Loucy (cell line): ENCODE results near the gene AGBL5.

Experiments used
- H2AFZ ChIP-seq: fragments of 200-600 bp; sonication (generic); 2 replicates; pipeline ENCODE4 v1.6.0; 2016; ENCODE audit warnings: antibody characterized with exemption, mild to moderate bottlenecking, low read length, moderate library complexity
- H3F3A ChIP-seq: fragments of 200-600 bp; 2 replicates; pipeline ENCODE4 v1.6.0; 2016; ENCODE audit warnings: antibody characterized with exemption, low read depth, mild to moderate bottlenecking
- H3K27me3 ChIP-seq: fragments of 200-600 bp; sonication (generic); 2 replicates; pipeline ENCODE4 v1.6.1; 2014; ENCODE audit warnings: low read length, mild to moderate bottlenecking; ENCODE audit not compliant: insufficient read depth, poor library complexity, severe bottlenecking
- H3K36me3 ChIP-seq: fragments of 200-600 bp; sonication (generic); 2 replicates; pipeline ENCODE4 v1.6.1; 2016; ENCODE audit warnings: low read length; ENCODE audit not compliant: insufficient read depth
- H3K4me1 ChIP-seq: fragments of 200-600 bp; sonication (generic); 2 replicates; pipeline ENCODE4 v1.5.1; 2014; ENCODE audit warnings: low read length, mild to moderate bottlenecking; ENCODE audit not compliant: insufficient read depth, poor library complexity, severe bottlenecking
- H3K4me2 ChIP-seq: fragments of 200-600 bp; sonication (generic); 2 replicates; pipeline ENCODE4 v1.6.0; 2014; ENCODE audit warnings: antibody characterized with exemption, low read length, low read depth, mild to moderate bottlenecking; ENCODE audit not compliant: poor library complexity, severe bottlenecking
- H3K4me3 ChIP-seq: fragments of 200-600 bp; sonication (generic); 2 replicates; pipeline ENCODE4 v1.5.1; 2014; ENCODE audit warnings: low read length, mild to moderate bottlenecking, mixed read lengths; ENCODE audit not compliant: poor library complexity, severe bottlenecking
- H3K79me2 ChIP-seq: fragments of 200-600 bp; sonication (generic); 2 replicates; pipeline ENCODE4 v1.6.1; 2014; ENCODE audit warnings: low read length; ENCODE audit not compliant: insufficient read depth
- H3K9ac ChIP-seq: fragments of 200-600 bp; sonication (generic); 2 replicates; pipeline ENCODE4 v1.6.0; 2014; ENCODE audit warnings: mild to moderate bottlenecking, low read depth, low read length, moderate library complexity; ENCODE audit not compliant: poor library complexity, severe bottlenecking
- H3K9me2 ChIP-seq: fragments of 200-600 bp; sonication (generic); replicated peaks from 2 replicates; pipeline ENCODE4 v1.6.1; 2016; ENCODE audit warnings: low read depth, low read length, mixed read lengths
- H3K9me3 ChIP-seq: fragments of 200-600 bp; sonication (generic); 2 replicates; pipeline ENCODE4 v1.6.1; 2014; ENCODE audit warnings: mild to moderate bottlenecking, antibody characterized with exemption, low read length, low read depth; ENCODE audit not compliant: insufficient read depth
- H4K20me1 ChIP-seq: fragments of 200-600 bp; sonication (generic); 2 replicates; pipeline ENCODE4 v1.6.0; 2014; ENCODE audit warnings: antibody characterized with exemption, low read length, mild to moderate bottlenecking; ENCODE audit not compliant: insufficient read depth, poor library complexity, severe bottlenecking
- CTCF ChIP-seq: fragments of 200-600 bp; sonication (generic); conservative IDR thresholded peaks from 2 replicates; pipeline ENCODE4 v1.5.1; 2014; ENCODE audit warnings: mild to moderate bottlenecking, antibody characterized with exemption, low read length
- EZH2phosphoT487 ChIP-seq: fragments of 200-600 bp; IDR thresholded peaks from 2 replicates; pipeline ENCODE4 v1.6.1; 2018; ENCODE audit warnings: antibody characterized with exemption, mild to moderate bottlenecking, moderate library complexity, borderline replicate concordance

AGBL5 gene

GRCh38 chr2:27081984-27082772 lies 30.7 kb downstream of the AGBL5 start:
- Histone ChIP-seq H2AFZ (no peak overlapping the region), H3K4me1 (peaks cover 43% of the 10 kb centered on the region), H3K36me3 (no peaks in the 10 kb centered on the region), H3F3A (peaks cover 7% of the 10 kb centered on the region; the same call in 1 of the 2 replicates), H4K20me1 (no peaks in the 10 kb centered on the region), H3K4me2 (peak overlapping the region; percentile 90), H3K9ac (peak overlapping the region; percentile 77), H3K79me2 (peaks cover 21% of the 10 kb centered on the region; the same call in 1 of the 2 replicates), H3K9me3 (no peaks in the 10 kb centered on the region), H3K4me3 (peak overlapping the region; percentile 73), H3K27me3 (no peaks in the 10 kb centered on the region), H3K9me2 (no peaks in the 10 kb centered on the region)
- no peak for TF ChIP-seq EZH2phosphoT487
- TF ChIP-seq CTCF: no peak

GRCh38 chr2:27082773-27083409 lies 31.4 kb downstream of the AGBL5 start:
- H3K27me3 ChIP-seq: no peaks in the 10 kb centered on the region
- peaks cover 7% of the 10 kb centered on the region; the same call in 1 of the 2 replicates for H3F3A ChIP-seq
- H2AFZ ChIP-seq: no peak overlapping the region
- peaks cover 21% of the 10 kb centered on the region; the same call in 1 of the 2 replicates for H3K79me2 ChIP-seq
- H3K36me3 ChIP-seq: no peaks in the 10 kb centered on the region
- H3K4me3 ChIP-seq: no peak overlapping the region
- peak overlapping the region; percentile 77 for H3K9ac ChIP-seq
- peak overlapping the region; percentile 90 for H3K4me2 ChIP-seq
- H4K20me1 ChIP-seq: no peaks in the 10 kb centered on the region
- no peaks in the 10 kb centered on the region for H3K9me3 ChIP-seq
- H3K9me2 ChIP-seq: no peaks in the 10 kb centered on the region
- peaks cover 45% of the 10 kb centered on the region for H3K4me1 ChIP-seq
- TF ChIP-seq CTCF (no peak), EZH2phosphoT487 (no peak)

- TF ChIP-seq EZH2phosphoT487: no peak
- no peak for TF ChIP-seq CTCF
- no peak overlapping the region for H2AFZ ChIP-seq
- H3K27me3 ChIP-seq: no peaks in the 10 kb centered on the region
- no peaks in the 10 kb centered on the region for H3K9me3 ChIP-seq
- peaks cover 21% of the 10 kb centered on the region; the same call in 1 of the 2 replicates for H3K79me2 ChIP-seq
- peak overlapping the region; percentile 23 for H3K9ac ChIP-seq
- no peak overlapping the region for H3K4me3 ChIP-seq
- H4K20me1 ChIP-seq: no peaks in the 10 kb centered on the region
- no peaks in the 10 kb centered on the region for H3K9me2 ChIP-seq
- peaks cover 49% of the 10 kb centered on the region for H3K4me1 ChIP-seq
- peaks cover 7% of the 10 kb centered on the region; the same call in 1 of the 2 replicates for H3F3A ChIP-seq
- H3K36me3 ChIP-seq: no peaks in the 10 kb centered on the region
- peak overlapping the region; percentile 6 for H3K4me2 ChIP-seq
Measured at GRCh38 chr2:27083410-27084296, 32.2 kb downstream of the AGBL5 start.
